Bone marrow (tissue), 2 donors: Measurements from ENCODE around the gene C14orf119.

Experiments used
- DNase-seq, 2 donors: peaks; one replicate each; lab custom pipeline; 2025; lab: John Stamatoyannopoulos, UW

The C14orf119 gene

GRCh38 chr14:23126548-23127278 is 31.4 kb downstream of the C14orf119 start:
- DNase-seq, result no peak

- no peak for DNase-seq
Measured at GRCh38 chr14:23127861-23128260, 32.6 kb downstream of the C14orf119 start.

DNA sequence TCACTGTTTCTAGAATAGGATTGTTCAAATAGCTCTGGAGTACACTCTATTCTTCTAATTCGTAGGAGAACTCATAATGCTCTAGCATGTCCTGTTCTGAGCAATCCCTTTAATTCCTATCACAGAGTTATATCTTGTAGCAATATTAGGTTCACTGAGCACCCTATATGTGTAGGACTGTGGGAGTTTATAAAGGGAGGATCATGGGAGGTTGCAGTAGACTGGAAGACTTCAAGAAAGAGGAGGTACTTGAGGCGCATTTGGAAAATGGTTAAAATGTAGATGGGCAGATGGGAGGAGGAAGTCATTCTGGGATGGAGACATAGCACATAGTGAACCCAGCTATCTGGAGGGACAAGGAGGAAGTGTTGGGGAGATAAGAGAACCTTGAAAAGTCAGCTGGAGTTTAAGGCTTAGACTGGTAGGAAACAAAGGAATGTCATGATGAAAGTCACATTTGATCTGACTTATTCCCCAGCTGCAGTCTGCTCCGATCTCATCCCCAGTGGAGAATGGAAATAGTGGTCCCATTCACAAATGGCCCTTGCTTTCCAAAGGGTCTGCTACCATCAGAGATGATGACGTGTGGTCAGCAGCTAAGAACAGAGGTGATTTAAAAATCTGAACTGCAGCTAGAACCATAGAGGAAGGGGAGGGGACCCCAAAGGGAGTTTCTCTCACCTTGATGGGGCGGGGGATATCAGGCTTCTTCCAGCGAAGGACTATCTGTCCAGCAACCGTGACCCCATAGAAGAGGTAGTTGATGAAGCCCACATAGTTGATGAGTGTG is 33.9 kb downstream of the C14orf119 start:
- no peak for DNase-seq

DNA sequence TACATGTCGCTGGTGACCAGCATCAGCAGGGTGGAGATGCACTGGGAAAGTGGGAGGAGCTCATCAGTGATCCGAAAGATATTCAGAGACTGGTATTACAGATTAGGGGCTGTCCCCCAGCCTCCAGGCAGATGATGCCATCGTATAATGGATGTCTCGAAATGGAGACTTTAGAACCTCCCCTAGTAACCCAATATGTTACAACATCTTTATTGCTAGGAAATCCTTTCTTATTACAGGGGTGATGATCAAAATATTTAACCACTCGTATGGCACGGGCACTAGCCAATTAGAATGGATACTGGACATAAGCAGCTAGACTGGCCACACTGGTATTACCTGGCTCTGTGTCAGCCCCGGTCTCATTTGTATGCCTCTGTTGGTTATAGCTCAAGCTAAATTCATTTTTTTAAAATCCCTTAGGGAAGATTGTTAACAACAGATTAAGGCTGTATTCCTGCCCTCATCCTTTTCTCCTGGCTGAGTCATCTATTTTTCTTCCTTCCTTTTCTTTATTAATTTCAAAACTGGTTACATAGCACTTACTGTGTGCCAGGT is 34.5 kb downstream of the C14orf119 start:
- no peak for DNase-seq

- no peak for DNase-seq
Measured at GRCh38 chr14:23130871-23131270, 35.6 kb downstream of the C14orf119 start.

- DNase-seq, result no peak
Measured at GRCh38 chr14:23131482-23131881, 36.2 kb downstream of the C14orf119 start.

DNA sequence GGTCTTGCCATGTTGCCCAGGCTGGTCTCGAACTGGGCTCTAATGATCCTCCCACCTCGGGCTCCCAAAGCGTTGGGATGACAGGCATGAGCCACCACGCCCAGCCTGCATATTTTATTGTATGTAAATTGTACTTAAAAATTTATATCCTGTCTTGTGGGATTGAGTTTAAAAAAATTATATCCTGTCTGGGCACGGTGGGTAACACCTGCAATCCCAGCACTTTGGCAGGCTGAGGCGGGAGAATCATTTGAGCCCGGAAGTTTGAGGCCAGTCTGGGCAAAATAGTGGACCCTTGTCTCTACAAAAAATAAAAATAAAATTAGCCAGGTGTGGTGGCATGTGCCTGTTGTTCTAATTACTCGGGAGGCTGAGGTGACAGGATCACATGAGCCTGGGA is 37.7 kb downstream of the C14orf119 start:
- DNase-seq, result no peak

- no peak for DNase-seq
Measured at GRCh38 chr14:23136566-23137133, 41.3 kb downstream of the C14orf119 start.

DNA sequence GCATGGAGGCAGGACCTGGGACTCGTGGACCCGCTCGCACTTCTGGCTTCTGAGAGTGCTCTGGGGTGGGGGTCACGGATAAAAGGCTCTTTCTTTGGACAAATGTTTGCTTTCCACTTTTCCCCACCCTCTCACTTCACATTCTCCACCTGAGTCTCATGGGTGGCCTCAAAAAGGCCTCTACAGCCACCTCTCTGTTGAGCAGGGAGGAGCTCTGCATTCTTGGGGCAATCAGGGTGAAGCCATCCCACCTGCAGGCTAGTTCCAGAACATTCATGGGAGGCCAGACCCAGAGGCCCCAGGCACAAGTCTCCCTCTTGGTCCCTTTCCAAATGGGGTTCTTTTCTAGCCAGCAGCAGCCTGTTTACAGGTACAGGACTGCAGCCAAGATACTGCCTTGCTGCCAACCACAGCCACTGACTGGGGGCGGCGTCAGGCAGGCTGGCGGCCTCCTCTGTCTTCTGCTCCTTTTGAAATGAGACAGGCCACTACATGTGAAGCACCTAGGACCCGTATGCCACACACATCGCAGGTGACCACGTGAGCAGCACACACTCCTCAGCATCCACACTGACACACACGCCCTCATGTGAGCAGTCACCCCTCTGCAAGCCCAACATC is 42.0 kb downstream of the C14orf119 start:
- no peak for DNase-seq

- DNase-seq, result no peak
Measured at GRCh38 chr14:23137813-23138535, 42.7 kb downstream of the C14orf119 start.

GRCh38 chr14:23139874-23140273 is 44.6 kb downstream of the C14orf119 start:
- DNase-seq, result no peak

GRCh38 chr14:23140371-23140770 is 45.1 kb downstream of the C14orf119 start:
- DNase-seq, result no peak

DNA sequence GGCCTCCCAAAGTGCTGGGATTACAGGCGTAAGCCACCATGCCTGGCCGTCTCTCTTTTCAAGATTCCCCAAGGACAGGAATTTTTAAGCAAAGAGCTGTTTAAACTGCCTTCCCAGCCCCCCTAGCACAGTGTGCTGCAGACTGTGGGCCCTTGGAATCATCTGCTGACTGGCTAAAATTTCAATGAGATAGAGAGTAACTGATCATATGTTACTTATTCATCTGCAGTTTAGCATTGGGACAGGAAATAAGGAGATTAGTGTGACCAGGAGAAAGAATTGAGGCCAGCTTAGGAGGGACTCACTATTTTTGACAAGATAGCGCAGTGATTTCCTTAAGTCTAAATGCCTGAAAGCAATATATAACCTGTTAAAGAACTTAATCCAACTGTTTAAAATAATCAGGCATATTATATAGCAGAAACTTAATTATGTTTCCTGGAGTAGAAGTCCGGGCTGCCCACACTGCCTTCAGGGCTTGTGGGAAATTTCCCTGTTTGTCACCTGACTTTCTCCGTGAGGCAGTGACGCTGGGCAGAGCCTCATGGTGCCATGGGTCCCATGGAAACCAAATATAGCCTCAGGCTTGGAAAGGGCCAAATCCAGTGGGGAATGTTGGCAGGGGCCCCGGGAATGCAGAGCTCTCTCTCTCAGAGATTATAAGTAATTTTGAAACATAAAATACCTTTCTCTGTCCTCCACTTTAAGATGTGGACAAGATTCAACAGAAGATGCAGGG is 46.6 kb downstream of the C14orf119 start:
- DNase-seq, result no peak

GRCh38 chr14:23142826-23143225 is 47.5 kb downstream of the C14orf119 start:
- DNase-seq, result no peak

DNA sequence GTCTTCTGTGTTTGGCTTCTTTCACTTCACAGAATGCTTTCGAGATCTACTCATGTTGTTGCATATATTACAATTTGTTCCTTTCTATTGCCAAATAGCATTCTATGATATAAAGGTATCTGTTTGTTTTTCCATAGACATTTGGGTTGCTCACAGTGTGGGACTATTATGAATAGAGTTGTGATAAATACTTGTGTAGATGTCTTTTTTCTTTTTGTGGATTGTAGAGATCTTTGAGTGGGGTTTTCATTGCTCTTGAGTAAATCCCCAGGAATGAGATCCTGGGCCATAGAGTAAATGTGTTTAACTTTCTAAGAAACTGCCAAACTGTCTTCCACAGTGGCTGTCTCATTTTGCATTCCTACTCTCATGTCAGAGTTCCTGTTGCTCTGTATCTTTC is 48.6 kb downstream of the C14orf119 start:
- no peak for DNase-seq

- DNase-seq, result no peak
Measured at GRCh38 chr14:23145794-23146350, 50.6 kb downstream of the C14orf119 start.

DNA sequence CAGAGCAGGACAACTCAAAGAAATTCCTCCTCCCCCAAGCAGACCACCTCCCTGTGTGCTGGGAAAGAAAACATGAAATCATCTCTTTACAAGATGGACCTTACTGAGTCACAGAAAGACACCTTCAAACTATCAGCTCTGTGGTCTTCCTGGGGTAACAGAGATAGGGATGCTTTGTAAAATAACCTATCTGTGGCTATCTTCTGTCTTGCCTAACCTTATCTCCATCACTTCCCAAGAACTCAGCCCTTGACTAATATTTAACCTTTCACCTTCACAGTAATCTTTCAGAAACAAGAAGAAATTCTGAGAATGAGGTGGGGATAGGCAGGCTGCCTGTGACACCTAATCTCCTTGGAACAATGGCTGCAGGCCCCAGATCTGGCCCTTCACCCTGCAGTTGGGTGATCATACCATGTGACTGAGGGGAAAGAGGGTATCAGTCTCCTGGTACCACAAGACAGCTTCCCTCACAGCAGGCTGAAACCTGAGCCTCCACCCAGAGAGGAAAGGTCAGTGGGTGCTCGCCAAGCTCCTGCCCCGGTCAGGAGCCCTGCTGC is 51.1 kb downstream of the C14orf119 start:
- DNase-seq, result no peak

GRCh38 chr14:23146980-23147379 is 51.7 kb downstream of the C14orf119 start:
- DNase-seq, result no peak

- no peak for DNase-seq
Measured at GRCh38 chr14:23147676-23148075, 52.4 kb downstream of the C14orf119 start.

- DNase-seq, result no peak
Measured at GRCh38 chr14:23148591-23149249, 53.4 kb downstream of the C14orf119 start.
